Left renal cortex interstitium (tissue), 4 donors: Measurements from ENCODE around the gene FOXD4L3. TPM values are rescaled to one million over a fixed set of nuclear protein-coding genes. Genes with fewer than 3 reads are reported as not detected.
"Not testable (repeated sequence)": the region's sequence is repeated elsewhere in the genome, so short reads cannot be mapped to it uniquely, and the experiment has no call there.

ENCODE experiments used
- DNase-seq, 4 donors: peaks; one replicate each; pipeline ENCODE4 v3.0.0-alpha.2; 2013; ENCODE audit warnings: low read depth in 4 of 4, low spot score in 2 of 4, missing footprints in 1 of 4
- polyA plus RNA-seq, 4 donors: library from polyadenylated mRNA; unstranded; fragments of 120-200 nt; gene quantifications; one replicate each; pipeline ENCODE4 v1.2.1, GENCODE V29; 2013; ENCODE audit not compliant: insufficient read length in 4 of 4

Gene FOXD4L3
- polyA plus RNA-seq, 4 donors, result 0.06 TPM; not detected in 3

DNA sequence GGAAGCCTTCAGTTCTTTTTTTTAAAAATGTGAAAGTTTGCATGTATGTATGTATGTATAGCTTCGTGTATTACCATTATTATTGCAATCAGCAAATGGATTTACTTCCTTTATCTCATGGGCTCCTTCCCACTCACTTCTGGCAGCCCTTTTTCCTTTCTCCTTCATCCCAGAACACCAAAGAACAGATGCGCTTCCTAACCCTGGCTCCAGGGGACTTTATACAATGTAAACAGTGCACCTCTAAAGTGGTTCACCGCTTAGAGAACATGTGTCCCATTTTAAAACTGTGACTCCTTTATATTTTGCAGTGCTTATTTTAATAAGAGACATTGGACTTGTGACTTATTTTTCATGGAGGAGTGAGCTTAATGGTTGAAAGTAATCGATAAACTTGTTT lies 40.6 kb downstream of the FOXD4L3 start:
- DNase-seq, result not testable (repeated sequence)

DNA sequence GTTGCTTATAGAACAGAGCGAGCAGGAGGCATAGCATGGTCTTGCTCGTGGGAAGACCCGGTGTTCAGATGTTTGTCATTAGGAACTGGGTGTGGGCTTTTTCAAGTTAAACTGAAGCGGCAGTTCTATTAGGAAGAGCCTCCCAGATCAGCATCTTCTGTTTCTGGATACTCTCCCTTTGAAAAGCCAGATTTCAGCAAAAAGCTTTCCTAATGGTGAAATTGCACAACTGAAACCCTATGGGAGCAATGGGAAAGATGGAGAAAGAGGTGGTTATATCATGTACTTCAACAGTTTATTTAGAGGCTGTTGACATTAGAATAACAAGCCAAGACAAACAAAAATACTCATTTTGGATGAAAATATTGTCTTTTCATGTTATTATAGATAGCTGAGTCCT lies 41.3 kb downstream of the FOXD4L3 start:
- DNase-seq, result not testable (repeated sequence)

DNA sequence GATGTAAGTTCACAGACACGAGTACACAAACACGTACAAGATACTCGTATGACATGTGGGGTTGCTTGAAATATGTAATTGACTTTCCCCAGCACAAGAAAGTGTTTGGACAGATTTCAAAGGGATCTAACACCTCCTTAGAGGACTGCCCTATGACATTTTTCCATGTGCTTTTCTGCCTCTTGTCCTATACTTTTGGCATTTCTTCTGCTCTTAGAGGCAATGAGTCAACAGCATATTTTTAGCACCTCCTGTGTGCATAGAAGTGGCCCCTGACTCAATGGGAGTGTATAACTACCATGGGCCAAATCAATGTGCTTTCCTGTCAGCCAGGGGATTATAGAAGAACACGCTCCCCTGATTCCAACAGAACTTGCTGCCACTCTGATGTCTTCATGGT lies 49.0 kb downstream of the FOXD4L3 start:
- DNase-seq, result not testable (repeated sequence)

Other genes with a start within 250 kb of the FOXD4L3 start
- 10 to 100 TPM; 15.0 to 34.2 (median 21.3) TPM for gene ZNG1C, start 60.9 kb upstream of the FOXD4L3 start, polyA plus RNA-seq
- 10 to 100 TPM; 36.8 to 55.5 (median 43.2) TPM for gene PGM5, start 53.7 kb downstream of the FOXD4L3 start, polyA plus RNA-seq
- gene TMEM252, start 238.0 kb downstream of the FOXD4L3 start, polyA plus RNA-seq, result 10 to 100 TPM in 1 of 4 donors, 1 to 10 TPM in 3; 6.1 to 10.1 (median 7.9) TPM